ENCODE measurements around the gene TMED9.

The TMED9 gene

DNA sequence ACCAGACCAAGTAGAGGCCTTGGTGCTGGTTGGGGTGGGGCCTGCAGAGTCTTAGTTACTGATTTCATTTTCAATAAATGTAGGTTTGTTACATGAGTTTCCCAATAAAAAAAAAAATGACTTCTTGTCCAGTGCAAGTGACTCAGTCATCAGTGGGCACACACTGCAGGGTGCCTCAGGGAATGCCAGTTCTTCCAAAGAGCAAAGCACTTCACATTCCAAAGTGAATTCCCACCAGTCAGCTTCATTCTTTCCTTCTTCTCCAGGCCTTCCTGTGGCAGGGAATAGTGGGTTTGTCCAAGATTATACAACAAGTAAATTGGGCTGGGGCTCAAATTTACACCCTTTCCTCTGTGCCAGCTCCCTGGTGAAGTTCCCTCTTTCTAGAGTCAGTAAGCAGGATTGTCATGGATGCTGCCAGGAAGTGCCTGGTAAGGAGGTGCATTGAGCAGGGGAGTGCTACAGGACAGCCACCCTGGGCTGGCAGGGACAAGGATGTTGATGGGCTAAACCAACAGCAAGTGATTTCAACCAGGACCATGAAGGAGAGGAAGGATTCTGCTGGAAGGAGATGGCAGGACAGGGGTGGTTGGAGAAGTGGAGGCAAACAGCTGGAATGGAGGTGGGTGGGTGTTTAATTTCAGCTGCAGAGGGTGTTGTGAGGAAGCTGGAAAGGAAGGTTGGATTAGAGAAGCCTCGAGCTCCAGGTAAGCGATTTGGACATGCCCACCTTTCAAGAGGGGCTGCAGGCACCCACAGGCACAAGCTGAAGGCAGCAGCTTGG is 4.2 kb downstream of the TMED9 start:
- Mint-ChIP-seq H3K27me3 (ENCODE audit: low read depth) (peaks cover 5% of the 10 kb centered on the region), H3K9me3 (no peaks in the 10 kb centered on the region), H3K27ac (no peak overlapping the region), H3K4me1 (ENCODE audit: low read depth) (peaks cover 39% of the 10 kb centered on the region), H3K4me3 (no peak overlapping the region), H3K36me3 (ENCODE audit: low read depth) (peaks cover 32% of the 10 kb centered on the region)

DNA sequence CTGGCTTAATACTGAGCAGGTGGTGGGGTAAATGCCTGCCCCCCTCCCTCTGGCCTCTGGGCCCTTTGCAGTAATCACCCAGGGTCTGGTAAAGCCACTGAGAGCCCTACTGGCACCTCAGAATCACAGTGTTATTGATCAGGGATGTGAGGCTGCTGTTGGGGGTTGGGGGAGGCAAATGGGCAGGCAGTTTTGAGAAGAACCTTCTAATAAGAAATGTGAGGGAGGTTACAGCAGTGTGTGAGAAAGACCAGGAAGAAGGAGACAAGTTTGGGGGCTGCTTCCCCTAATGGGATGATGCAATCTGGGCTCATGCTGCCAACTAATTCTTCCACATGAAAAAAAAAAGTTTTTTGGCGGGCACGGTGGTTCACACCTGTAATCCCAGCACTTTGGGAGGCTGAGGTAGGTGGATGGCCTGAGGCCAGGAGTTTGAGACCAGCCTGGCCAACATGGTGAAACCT is 4.8 kb downstream of the TMED9 start:
- no peak overlapping the region for H3K4me3 Mint-ChIP-seq
- H3K36me3 Mint-ChIP-seq (ENCODE audit: low read depth), result peaks cover 32% of the 10 kb centered on the region

DNA sequence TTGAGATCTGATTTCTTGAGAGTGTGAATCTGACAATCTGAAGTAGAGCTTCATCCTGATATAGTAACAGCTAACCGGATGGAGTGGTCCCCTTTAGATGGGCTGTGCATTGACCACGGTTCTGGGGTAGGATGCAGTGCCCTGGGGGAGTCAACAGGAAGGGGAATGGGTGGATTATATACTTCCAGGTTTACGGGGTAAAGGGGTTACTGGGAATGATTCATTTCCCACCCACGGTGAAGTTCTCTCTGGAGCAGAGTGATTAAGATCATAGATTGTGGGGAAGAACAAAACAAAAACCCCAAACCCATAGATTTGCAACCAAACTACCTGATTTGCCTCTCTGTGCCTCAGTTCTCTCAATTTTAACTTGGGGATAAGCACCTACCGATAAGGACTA is 6.5 kb downstream of the TMED9 start:
- no peaks in the 10 kb centered on the region for H3K9me3 Mint-ChIP-seq
- H3K27me3 Mint-ChIP-seq (ENCODE audit: low read depth), result no peaks in the 10 kb centered on the region
- peaks cover 33% of the 10 kb centered on the region for H3K4me1 Mint-ChIP-seq (ENCODE audit: low read depth)
- peak overlapping the region; percentile 36 for H3K27ac Mint-ChIP-seq
- H3K36me3 Mint-ChIP-seq (ENCODE audit: low read depth), result peaks cover 24% of the 10 kb centered on the region
- peak overlapping the region; percentile 44 for H3K4me3 Mint-ChIP-seq

More for the DNA sequence above, 4.8 kb downstream of the TMED9 start:
- H3K9me3 Mint-ChIP-seq, result no peaks in the 10 kb centered on the region
- H3K4me1 Mint-ChIP-seq (ENCODE audit: low read depth), result peaks cover 34% of the 10 kb centered on the region
- no peaks in the 10 kb centered on the region for H3K27me3 Mint-ChIP-seq (ENCODE audit: low read depth)
- H3K27ac Mint-ChIP-seq, result no peak overlapping the region

DNA sequence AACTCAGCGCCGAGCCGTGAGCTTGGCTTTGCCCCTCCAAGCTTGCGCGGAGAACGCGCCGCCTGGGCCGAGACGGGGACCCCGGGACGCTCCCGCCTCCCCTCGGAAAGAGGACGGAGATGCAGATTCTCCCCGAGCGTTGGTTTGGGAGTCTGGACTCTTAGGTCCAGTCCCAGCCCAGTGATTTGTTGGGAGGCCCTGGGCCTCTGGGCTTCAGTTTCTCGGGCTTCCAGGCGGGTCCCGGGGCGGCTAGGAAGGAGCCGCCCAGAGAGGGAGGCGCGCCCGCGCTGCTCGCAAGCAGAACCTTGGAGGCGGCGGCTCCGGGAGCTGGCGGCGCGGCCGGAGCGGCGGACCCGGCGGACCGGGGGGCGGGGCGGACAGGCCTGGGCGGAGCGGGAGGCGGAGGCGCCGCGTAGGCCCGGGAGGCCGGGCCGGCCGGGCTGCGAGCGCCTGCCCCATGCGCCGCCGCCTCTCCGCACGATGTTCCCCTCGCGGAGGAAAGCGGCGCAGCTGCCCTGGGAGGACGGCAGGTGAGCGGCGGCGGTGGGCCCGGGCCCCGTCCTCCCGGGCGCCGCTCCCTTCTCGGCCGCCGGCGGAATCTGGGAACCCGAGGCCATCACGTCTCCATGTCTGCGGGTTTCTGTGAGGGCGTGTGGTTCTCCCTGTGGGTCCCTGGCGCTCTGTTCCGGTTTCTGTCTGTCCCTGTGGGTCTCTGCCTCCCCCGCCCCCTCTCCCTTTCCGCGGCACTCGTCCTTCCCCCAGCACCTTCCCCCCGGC is 7.9 kb downstream of the TMED9 start, which contains the start of gene B4GALT7:
Gene B4GALT7, plus strand, starts transcription at position 402 of the 777 bp plus-strand sequence. Its CDS starts 79 bp downstream, at position 481.
- peak within 1 kb of the TSS; percentile 93 for H3K4me3 Mint-ChIP-seq
- no peaks in the 10 kb centered on the region for H3K9me3 Mint-ChIP-seq
- no peaks in the 10 kb centered on the region for H3K27me3 Mint-ChIP-seq (ENCODE audit: low read depth)
- H3K27ac Mint-ChIP-seq, result peak within 1 kb of the TSS; percentile 95
- peaks cover 27% of the 10 kb centered on the region for H3K4me1 Mint-ChIP-seq (ENCODE audit: low read depth)
- H3K36me3 Mint-ChIP-seq (ENCODE audit: low read depth), result peaks cover 15% of the 10 kb centered on the region

DNA sequence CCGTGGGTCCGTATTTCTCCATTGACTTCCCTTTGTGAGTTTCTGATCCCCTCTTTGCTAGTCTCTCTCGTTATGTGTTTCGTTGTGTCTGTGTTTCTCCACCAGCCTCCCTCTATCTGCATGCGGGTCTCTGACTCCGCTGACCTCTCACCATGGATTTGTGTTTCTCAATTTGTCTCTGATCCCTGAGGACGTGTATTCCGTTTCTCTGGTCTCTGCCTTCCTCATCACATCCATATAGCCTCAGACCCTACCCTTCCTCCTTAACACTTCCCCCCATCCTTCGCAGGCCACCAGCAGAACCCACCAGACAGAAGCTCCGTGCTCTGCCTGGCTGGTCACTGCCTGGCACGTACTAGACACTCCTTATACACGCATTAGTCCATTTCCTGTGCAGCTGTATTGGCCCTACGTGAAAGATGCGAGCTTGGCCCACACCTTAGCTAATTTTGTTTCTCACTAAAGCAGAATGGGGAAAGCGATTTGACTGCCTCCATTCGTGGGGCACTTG is 8.6 kb downstream of the TMED9 start:
- H3K4me1 Mint-ChIP-seq (ENCODE audit: low read depth), result peaks cover 27% of the 10 kb centered on the region
- no peaks in the 10 kb centered on the region for H3K27me3 Mint-ChIP-seq (ENCODE audit: low read depth)
- H3K36me3 Mint-ChIP-seq (ENCODE audit: low read depth), result peaks cover 14% of the 10 kb centered on the region
- H3K4me3 Mint-ChIP-seq, result peak overlapping the region; percentile 93
- H3K27ac Mint-ChIP-seq, result peak overlapping the region; percentile 95
- no peaks in the 10 kb centered on the region for H3K9me3 Mint-ChIP-seq

- H3K9me3 Mint-ChIP-seq, result no peaks in the 10 kb centered on the region
- H3K27me3 Mint-ChIP-seq (ENCODE audit: low read depth), result no peaks in the 10 kb centered on the region
- H3K27ac Mint-ChIP-seq, result peak overlapping the region; percentile 95
- H3K4me3 Mint-ChIP-seq, result peak overlapping the region; percentile 93
- peaks cover 11% of the 10 kb centered on the region for H3K36me3 Mint-ChIP-seq (ENCODE audit: low read depth)
- peaks cover 24% of the 10 kb centered on the region for H3K4me1 Mint-ChIP-seq (ENCODE audit: low read depth)
Observed at GRCh38 chr5:177601126-177601525, 9.1 kb downstream of the TMED9 start.

- H3K27me3 Mint-ChIP-seq (ENCODE audit: low read depth), result no peaks in the 10 kb centered on the region
- peaks cover 8% of the 10 kb centered on the region for H3K36me3 Mint-ChIP-seq (ENCODE audit: low read depth)
- H3K4me3 Mint-ChIP-seq, result peak overlapping the region; percentile 93
- H3K27ac Mint-ChIP-seq, result no peak overlapping the region
- H3K4me1 Mint-ChIP-seq (ENCODE audit: low read depth), result peaks cover 23% of the 10 kb centered on the region
- H3K9me3 Mint-ChIP-seq, result no peaks in the 10 kb centered on the region
Observed at GRCh38 chr5:177601577-177602457, 9.8 kb downstream of the TMED9 start.

- H3K27me3 Mint-ChIP-seq (ENCODE audit: low read depth), result no peaks in the 10 kb centered on the region
- H3K27ac Mint-ChIP-seq, result no peak overlapping the region
- H3K9me3 Mint-ChIP-seq, result no peaks in the 10 kb centered on the region
- peaks cover 23% of the 10 kb centered on the region for H3K4me1 Mint-ChIP-seq (ENCODE audit: low read depth)
- H3K4me3 Mint-ChIP-seq, result no peak overlapping the region
- peaks cover 7% of the 10 kb centered on the region for H3K36me3 Mint-ChIP-seq (ENCODE audit: low read depth)
Observed at GRCh38 chr5:177602458-177602830, 10.4 kb downstream of the TMED9 start.

DNA sequence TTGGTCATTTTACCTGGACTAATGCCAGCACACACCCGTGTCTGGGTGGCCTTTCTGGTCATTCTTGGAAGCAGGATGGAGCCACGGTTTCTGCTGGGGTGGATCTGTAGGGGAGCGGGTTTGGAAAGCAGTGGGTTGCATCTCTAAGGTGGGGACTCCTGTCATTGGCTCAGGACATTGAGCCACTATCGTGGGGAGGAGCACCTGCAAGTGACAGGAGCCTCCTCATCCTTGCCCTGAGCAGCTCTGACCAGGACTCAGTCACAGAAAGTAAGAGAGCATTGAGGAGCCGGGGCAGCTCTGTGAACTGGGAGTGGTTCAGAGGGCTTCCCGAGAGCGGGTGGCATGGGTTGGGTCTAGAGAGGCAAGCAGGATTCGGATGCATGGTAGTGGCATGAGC is 11.6 kb downstream of the TMED9 start:
- Mint-ChIP-seq H3K36me3 (ENCODE audit: low read depth) (peaks cover 5% of the 10 kb centered on the region), H3K27me3 (ENCODE audit: low read depth) (no peaks in the 10 kb centered on the region), H3K4me1 (ENCODE audit: low read depth) (peaks cover 16% of the 10 kb centered on the region), H3K4me3 (peak overlapping the region; percentile 11), H3K27ac (no peak overlapping the region), H3K9me3 (no peaks in the 10 kb centered on the region)

DNA sequence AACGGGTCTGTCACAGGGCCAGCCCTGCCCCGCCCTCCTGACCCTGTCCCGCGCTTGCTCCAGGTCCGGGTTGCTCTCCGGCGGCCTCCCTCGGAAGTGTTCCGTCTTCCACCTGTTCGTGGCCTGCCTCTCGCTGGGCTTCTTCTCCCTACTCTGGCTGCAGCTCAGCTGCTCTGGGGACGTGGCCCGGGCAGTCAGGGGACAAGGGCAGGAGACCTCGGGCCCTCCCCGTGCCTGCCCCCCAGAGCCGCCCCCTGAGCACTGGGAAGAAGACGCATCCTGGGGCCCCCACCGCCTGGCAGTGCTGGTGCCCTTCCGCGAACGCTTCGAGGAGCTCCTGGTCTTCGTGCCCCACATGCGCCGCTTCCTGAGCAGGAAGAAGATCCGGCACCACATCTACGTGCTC is 12.1 kb downstream of the TMED9 start:
- Mint-ChIP-seq H3K9me3 (no peaks in the 10 kb centered on the region), H3K36me3 (ENCODE audit: low read depth) (peaks cover 5% of the 10 kb centered on the region), H3K27me3 (ENCODE audit: low read depth) (no peaks in the 10 kb centered on the region), H3K27ac (no peak overlapping the region), H3K4me3 (no peak overlapping the region), H3K4me1 (ENCODE audit: low read depth) (peaks cover 13% of the 10 kb centered on the region)

DNA sequence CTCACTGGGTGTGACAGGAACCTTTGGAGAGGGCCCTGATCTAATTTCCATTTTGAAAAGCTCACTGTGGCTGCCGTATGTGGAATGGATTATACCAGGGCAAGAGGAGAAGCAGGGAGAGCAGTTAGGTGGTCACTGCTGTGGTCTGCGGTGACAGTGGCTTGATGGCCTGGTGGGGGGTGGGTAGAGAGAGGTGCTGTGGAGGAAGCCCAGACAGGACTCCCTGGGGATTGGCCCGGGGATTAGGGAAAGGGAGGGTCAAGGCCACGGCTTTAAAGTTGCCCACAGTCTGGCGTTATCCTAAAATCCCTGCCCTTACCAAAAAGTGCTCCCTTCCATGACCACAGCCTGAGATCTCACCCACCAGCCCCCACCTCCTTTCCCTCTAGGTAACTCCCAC is 12.7 kb downstream of the TMED9 start:
- H3K27ac Mint-ChIP-seq, result no peak overlapping the region

DNA sequence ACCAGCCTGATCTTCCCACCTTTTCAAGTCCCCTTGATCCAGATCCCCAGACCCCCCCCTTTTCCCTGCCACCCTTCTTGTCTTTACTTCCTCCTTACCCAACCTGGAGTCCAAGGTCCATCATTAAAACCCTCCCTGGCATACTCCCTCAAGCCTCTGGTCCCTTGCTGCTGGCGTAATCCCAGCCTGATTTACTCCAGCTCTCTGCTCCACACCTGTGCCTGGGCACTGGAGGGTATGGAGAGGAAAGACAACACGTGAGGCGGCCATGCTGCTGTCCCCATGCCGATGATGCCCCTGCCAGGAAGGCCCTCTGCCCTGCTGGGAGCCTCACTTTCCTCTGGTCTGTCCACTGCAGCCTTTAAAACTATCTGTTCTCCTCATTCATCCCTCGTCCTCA is 13.1 kb downstream of the TMED9 start:
- no peak overlapping the region for H3K4me3 Mint-ChIP-seq
- H3K27ac Mint-ChIP-seq, result peak overlapping the region; percentile 20
- H3K36me3 Mint-ChIP-seq (ENCODE audit: low read depth), result peaks cover 5% of the 10 kb centered on the region
- no peaks in the 10 kb centered on the region for H3K27me3 Mint-ChIP-seq (ENCODE audit: low read depth)
- peaks cover 11% of the 10 kb centered on the region for H3K4me1 Mint-ChIP-seq (ENCODE audit: low read depth)
- no peaks in the 10 kb centered on the region for H3K9me3 Mint-ChIP-seq

More for the DNA sequence above, 12.7 kb downstream of the TMED9 start:
- H3K27me3 Mint-ChIP-seq (ENCODE audit: low read depth), result no peaks in the 10 kb centered on the region
- no peaks in the 10 kb centered on the region for H3K9me3 Mint-ChIP-seq
- H3K4me1 Mint-ChIP-seq (ENCODE audit: low read depth), result peaks cover 11% of the 10 kb centered on the region
- peaks cover 5% of the 10 kb centered on the region for H3K36me3 Mint-ChIP-seq (ENCODE audit: low read depth)
- no peak overlapping the region for H3K4me3 Mint-ChIP-seq

- Mint-ChIP-seq H3K36me3 (ENCODE audit: low read depth) (peaks cover 8% of the 10 kb centered on the region), H3K27me3 (ENCODE audit: low read depth) (no peaks in the 10 kb centered on the region), H3K9me3 (no peaks in the 10 kb centered on the region), H3K4me3 (no peak overlapping the region), H3K4me1 (ENCODE audit: low read depth) (peaks cover 8% of the 10 kb centered on the region), H3K27ac (no peak overlapping the region)
Observed at GRCh38 chr5:177605667-177606066, 13.7 kb downstream of the TMED9 start.
